DMS114 treated with DMSO at 0.1 percent for 48 hours (cell line): ENCODE measurements around the gene KRT78.

ENCODE experiments used
- DNase-seq: peaks from one replicate; lab custom pipeline; 2025; ENCODE audit not compliant: unreplicated experiment; lab: John Stamatoyannopoulos, UW

The KRT78 gene

GRCh38 chr12:52824741-52825410 lies 23.9 kb downstream of the KRT78 start:
- no peak for DNase-seq

- no peak for DNase-seq
Observed at GRCh38 chr12:52823761-52824450, 24.9 kb downstream of the KRT78 start.

- no peak for DNase-seq
Observed at GRCh38 chr12:52822771-52823510, 25.9 kb downstream of the KRT78 start.

GRCh38 chr12:52821826-52822660 lies 26.8 kb downstream of the KRT78 start:
- no peak for DNase-seq

GRCh38 chr12:52821071-52821730 lies 27.6 kb downstream of the KRT78 start:
- no peak for DNase-seq

GRCh38 chr12:52820521-52820920 lies 28.3 kb downstream of the KRT78 start:
- no peak for DNase-seq

- DNase-seq = no peak
Observed at GRCh38 chr12:52819731-52820510, 28.9 kb downstream of the KRT78 start.

GRCh38 chr12:52818887-52819420 lies 29.8 kb downstream of the KRT78 start:
- DNase-seq = no peak

GRCh38 chr12:52818388-52818787 lies 30.4 kb downstream of the KRT78 start:
- DNase-seq = no peak

- DNase-seq = no peak
Observed at GRCh38 chr12:52817699-52818238, 31.0 kb downstream of the KRT78 start.

GRCh38 chr12:52817003-52817698 lies 31.6 kb downstream of the KRT78 start:
- no peak for DNase-seq

GRCh38 chr12:52815676-52816588 lies 32.9 kb downstream of the KRT78 start:
- no peak for DNase-seq

- DNase-seq = no peak
Observed at GRCh38 chr12:52815161-52815560, 33.6 kb downstream of the KRT78 start.

- no peak for DNase-seq
Observed at GRCh38 chr12:52814710-52815155, 34.1 kb downstream of the KRT78 start.

- DNase-seq = no peak
Observed at GRCh38 chr12:52813885-52814709, 34.7 kb downstream of the KRT78 start, which contains the start of gene KRT4. Gene KRT4 (minus strand): TSS chr12:52814116. CDS start chr12:52814058, 58 bp downstream.

GRCh38 chr12:52813203-52813819 lies 35.5 kb downstream of the KRT78 start:
- no peak for DNase-seq
